Measurements from ENCODE around the gene GAS2L2. TPM values are rescaled to one million over a fixed set of nuclear protein-coding genes. Genes with fewer than 3 reads are reported as not detected.
"Not testable (repeated sequence)": the region's sequence is repeated elsewhere in the genome, so short reads cannot be mapped to it uniquely, and the experiment has no call there.

GAS2L2 gene
- total RNA-seq, 1 donor from 2014 or later = not detected

- H3K36me3 ChIP-seq (ENCODE audit: control insufficient read depth, insufficient read depth, low read length) = no peaks in the 10 kb centered on the region
- no peak for TF ChIP-seq CTCF (IDR thresholded peaks at IDR 0.05; ENCODE audit: insufficient read depth, low read length, severe bottlenecking)
- no peak for DNase-seq (ENCODE audit: low read depth)
- no peak within 1 kb of the TSS for H3K4me3 ChIP-seq (ENCODE audit: low read depth, low read length)
- H3K27me3 ChIP-seq (ENCODE audit: control insufficient read depth, insufficient read depth, low read length) = no peaks in the 10 kb centered on the region
- FAIRE-seq = no peak
These were observed 7.5 kb upstream of the GAS2L2 start, which contains the start of gene C17orf50 for GRCh38 chr17:35760587-35760986. C17orf50 (plus strand) TSS chr17:35760887; CDS start chr17:35760942, 55 bp downstream.

GRCh38 chr17:35757243-35757642 lies 4.2 kb upstream of the GAS2L2 start:
- no peaks in the 10 kb centered on the region for H3K27me3 ChIP-seq (ENCODE audit: control insufficient read depth, insufficient read depth, low read length)
- TF ChIP-seq CTCF (IDR thresholded peaks at IDR 0.05; ENCODE audit: insufficient read depth, low read length, severe bottlenecking) = no peak
- no peaks in the 10 kb centered on the region for H3K36me3 ChIP-seq (ENCODE audit: control insufficient read depth, insufficient read depth, low read length)
- DNase-seq (ENCODE audit: low read depth) (no peak), FAIRE-seq (no peak)
- no peak overlapping the region for H3K4me3 ChIP-seq (ENCODE audit: low read depth, low read length)

- TF ChIP-seq CTCF (IDR thresholded peaks at IDR 0.05; ENCODE audit: insufficient read depth, low read length, severe bottlenecking) = no peak
- Histone ChIP-seq H3K27me3 (ENCODE audit: control insufficient read depth, insufficient read depth, low read length) (no peaks in the 10 kb centered on the region), H3K4me3 (ENCODE audit: low read depth, low read length) (no peak overlapping the region), H3K36me3 (ENCODE audit: control insufficient read depth, insufficient read depth, low read length) (no peaks in the 10 kb centered on the region)
- FAIRE-seq (no peak), DNase-seq (ENCODE audit: low read depth) (no peak)
These were observed 568 bp downstream of the GAS2L2 start for GRCh38 chr17:35752471-35752870.

- not testable (repeated sequence) for H3K27me3 ChIP-seq (ENCODE audit: control insufficient read depth, insufficient read depth, low read length); FAIRE-seq; H3K4me3 ChIP-seq (ENCODE audit: low read depth, low read length); H3K36me3 ChIP-seq (ENCODE audit: control insufficient read depth, insufficient read depth, low read length)
- peak; percentile 42 for DNase-seq (ENCODE audit: low read depth)
These were observed 1.5 kb downstream of the GAS2L2 start for GRCh38 chr17:35751541-35751940.

GRCh38 chr17:35750526-35751395 lies 2.3 kb downstream of the GAS2L2 start:
- FAIRE-seq (no peak), DNase-seq (ENCODE audit: low read depth) (peak; percentile 80)
- H3K36me3 ChIP-seq (ENCODE audit: control insufficient read depth, insufficient read depth, low read length) = no peaks in the 10 kb centered on the region
- no peaks in the 10 kb centered on the region for H3K27me3 ChIP-seq (ENCODE audit: control insufficient read depth, insufficient read depth, low read length)
- no peak for TF ChIP-seq CTCF (IDR thresholded peaks at IDR 0.05; ENCODE audit: insufficient read depth, low read length, severe bottlenecking)
- H3K4me3 ChIP-seq (ENCODE audit: low read depth, low read length) = no peak overlapping the region

GRCh38 chr17:35749560-35750412 lies 3.3 kb downstream of the GAS2L2 start:
- FAIRE-seq = no peak
- Histone ChIP-seq H3K36me3 (ENCODE audit: control insufficient read depth, insufficient read depth, low read length) (no peaks in the 10 kb centered on the region), H3K27me3 (ENCODE audit: control insufficient read depth, insufficient read depth, low read length) (no peaks in the 10 kb centered on the region), H3K4me3 (ENCODE audit: low read depth, low read length) (no peak overlapping the region)
- no peak for TF ChIP-seq CTCF (IDR thresholded peaks at IDR 0.05; ENCODE audit: insufficient read depth, low read length, severe bottlenecking)
- DNase-seq (ENCODE audit: low read depth) = peak; percentile 25

Data from bronchial epithelial cell (primary cell).